ENCODE measurements around the gene FRAT1.
"Not testable (repeated sequence)": the region's sequence is repeated elsewhere in the genome, so short reads cannot be mapped to it uniquely, and the experiment has no call there.

FRAT1 gene

GRCh38 chr10:97318772-97319651 lies at the start of gene FRAT1:
Gene FRAT1 (plus strand): TSS chr10:97319271. CDS start chr10:97319454, 183 bp downstream.
- Mint-ChIP-seq H3K4me1 (ENCODE audit: low read depth) (peaks cover 32% of the 10 kb centered on the region), H3K27me3 (no peaks in the 10 kb centered on the region)

GRCh38 chr10:97270523-97271154 lies 48.4 kb upstream of the FRAT1 start:
- Mint-ChIP-seq H3K4me1 (ENCODE audit: low read depth) (peaks cover 2% of the 10 kb centered on the region), H3K9me3 (no peaks in the 10 kb centered on the region), H3K27me3 (no peaks in the 10 kb centered on the region), H3K27ac (no peak overlapping the region), H3K36me3 (ENCODE audit: low read depth) (peaks cover 4% of the 10 kb centered on the region), H3K4me3 (no peak overlapping the region)
- DNase-seq, result no peak

More at GRCh38 chr10:97318772-97319651, at the start of gene FRAT1:
- Mint-ChIP-seq H3K36me3 (ENCODE audit: low read depth) (no peaks in the 10 kb centered on the region), H3K4me3 (peak within 1 kb of the TSS; percentile 89), H3K27ac (peak within 1 kb of the TSS; percentile 100), H3K9me3 (no peaks in the 10 kb centered on the region)
- peak; percentile 95 for DNase-seq

GRCh38 chr10:97273700-97274099 lies 45.4 kb upstream of the FRAT1 start:
- H3K4me1 Mint-ChIP-seq (ENCODE audit: low read depth), result peaks cover 4% of the 10 kb centered on the region
- no peaks in the 10 kb centered on the region for H3K9me3 Mint-ChIP-seq
- H3K36me3 Mint-ChIP-seq (ENCODE audit: low read depth), result no peaks in the 10 kb centered on the region
- no peak overlapping the region for H3K27ac Mint-ChIP-seq
- no peak overlapping the region for H3K4me3 Mint-ChIP-seq
- H3K27me3 Mint-ChIP-seq, result no peaks in the 10 kb centered on the region
- DNase-seq, result no peak

GRCh38 chr10:97274828-97275227 lies 44.2 kb upstream of the FRAT1 start:
- no peaks in the 10 kb centered on the region for H3K36me3 Mint-ChIP-seq (ENCODE audit: low read depth)
- H3K4me1 Mint-ChIP-seq (ENCODE audit: low read depth), result peaks cover 6% of the 10 kb centered on the region
- DNase-seq, result no peak
- H3K9me3 Mint-ChIP-seq, result no peaks in the 10 kb centered on the region
- H3K27me3 Mint-ChIP-seq, result no peaks in the 10 kb centered on the region
- H3K4me3 Mint-ChIP-seq, result no peak overlapping the region
- no peak overlapping the region for H3K27ac Mint-ChIP-seq

GRCh38 chr10:97277551-97277950 lies 41.5 kb upstream of the FRAT1 start:
- Mint-ChIP-seq H3K36me3 (ENCODE audit: low read depth) (no peaks in the 10 kb centered on the region), H3K9me3 (no peaks in the 10 kb centered on the region), H3K4me1 (ENCODE audit: low read depth) (peaks cover 22% of the 10 kb centered on the region), H3K27me3 (no peaks in the 10 kb centered on the region), H3K27ac (no peak overlapping the region), H3K4me3 (no peak overlapping the region)
- no peak for DNase-seq

- no peak overlapping the region for H3K27ac Mint-ChIP-seq
- H3K4me1 Mint-ChIP-seq (ENCODE audit: low read depth), result peaks cover 22% of the 10 kb centered on the region
- H3K4me3 Mint-ChIP-seq, result no peak overlapping the region
- no peaks in the 10 kb centered on the region for H3K36me3 Mint-ChIP-seq (ENCODE audit: low read depth)
- no peaks in the 10 kb centered on the region for H3K9me3 Mint-ChIP-seq
- H3K27me3 Mint-ChIP-seq, result no peaks in the 10 kb centered on the region
- DNase-seq, result no peak
Measured at GRCh38 chr10:97278491-97278989, 40.5 kb upstream of the FRAT1 start.

GRCh38 chr10:97279121-97279815 lies 39.8 kb upstream of the FRAT1 start:
- Mint-ChIP-seq H3K27me3 (no peaks in the 10 kb centered on the region), H3K27ac (no peak overlapping the region), H3K9me3 (no peaks in the 10 kb centered on the region), H3K36me3 (ENCODE audit: low read depth) (no peaks in the 10 kb centered on the region), H3K4me3 (no peak overlapping the region), H3K4me1 (ENCODE audit: low read depth) (peaks cover 22% of the 10 kb centered on the region)
- DNase-seq, result no peak

- Mint-ChIP-seq H3K27me3 (no peaks in the 10 kb centered on the region), H3K27ac (peak overlapping the region; percentile 63), H3K9me3 (no peaks in the 10 kb centered on the region)
Measured at GRCh38 chr10:97280783-97281182, 38.3 kb upstream of the FRAT1 start.

GRCh38 chr10:97290076-97290475 lies 29.0 kb upstream of the FRAT1 start:
- H3K36me3 Mint-ChIP-seq (ENCODE audit: low read depth), result peaks cover 27% of the 10 kb centered on the region
- H3K4me3 Mint-ChIP-seq, H3K27ac Mint-ChIP-seq, H3K27me3 Mint-ChIP-seq, DNase-seq, H3K9me3 Mint-ChIP-seq: not testable (repeated sequence)
- H3K4me1 Mint-ChIP-seq (ENCODE audit: low read depth), result peaks cover 19% of the 10 kb centered on the region

More at GRCh38 chr10:97280783-97281182, 38.3 kb upstream of the FRAT1 start:
- H3K36me3 Mint-ChIP-seq (ENCODE audit: low read depth), result peaks cover under 1% of the 10 kb centered on the region
- no peak for DNase-seq
- peaks cover 22% of the 10 kb centered on the region for H3K4me1 Mint-ChIP-seq (ENCODE audit: low read depth)
- no peak overlapping the region for H3K4me3 Mint-ChIP-seq

GRCh38 chr10:97290576-97291356 lies 28.3 kb upstream of the FRAT1 start:
- not testable (repeated sequence) for H3K27me3 Mint-ChIP-seq, DNase-seq, H3K9me3 Mint-ChIP-seq, H3K27ac Mint-ChIP-seq
- Mint-ChIP-seq H3K4me3 (peak overlapping the region; percentile 90), H3K36me3 (ENCODE audit: low read depth) (peaks cover 26% of the 10 kb centered on the region), H3K4me1 (ENCODE audit: low read depth) (peaks cover 19% of the 10 kb centered on the region)

- Mint-ChIP-seq H3K27me3 (no peaks in the 10 kb centered on the region), H3K4me1 (ENCODE audit: low read depth) (peaks cover 19% of the 10 kb centered on the region), H3K4me3 (peak overlapping the region; percentile 90), H3K27ac (peak overlapping the region; percentile 95), H3K36me3 (ENCODE audit: low read depth) (peaks cover 23% of the 10 kb centered on the region), H3K9me3 (no peaks in the 10 kb centered on the region)
- no peak for DNase-seq
Measured at GRCh38 chr10:97291357-97292096, 27.5 kb upstream of the FRAT1 start.

- Mint-ChIP-seq H3K36me3 (ENCODE audit: low read depth) (peaks cover 17% of the 10 kb centered on the region), H3K27me3 (no peaks in the 10 kb centered on the region), H3K27ac (peak within 1 kb of the TSS; percentile 95), H3K9me3 (no peaks in the 10 kb centered on the region), H3K4me1 (ENCODE audit: low read depth) (peaks cover 19% of the 10 kb centered on the region), H3K4me3 (peak within 1 kb of the TSS; percentile 90)
- DNase-seq, result peak; percentile 87
Measured at GRCh38 chr10:97292097-97292861, 26.8 kb upstream of the FRAT1 start, which contains the start of gene ARHGAP19. Gene ARHGAP19 (minus strand): TSS chr10:97292637. CDS start chr10:97292627, 10 bp downstream.

- no peaks in the 10 kb centered on the region for H3K9me3 Mint-ChIP-seq
- DNase-seq, result no peak
- no peaks in the 10 kb centered on the region for H3K27me3 Mint-ChIP-seq
- peaks cover 15% of the 10 kb centered on the region for H3K36me3 Mint-ChIP-seq (ENCODE audit: low read depth)
- H3K27ac Mint-ChIP-seq, result peak overlapping the region; percentile 95
- H3K4me3 Mint-ChIP-seq, result peak overlapping the region; percentile 90
- peaks cover 19% of the 10 kb centered on the region for H3K4me1 Mint-ChIP-seq (ENCODE audit: low read depth)
Measured at GRCh38 chr10:97292862-97293198, 26.2 kb upstream of the FRAT1 start.
